GM12878 (cell line): Measurements from ENCODE around the gene BDH2. TPM values are rescaled to one million over a fixed set of nuclear protein-coding genes. Genes with fewer than 3 reads are reported as not detected.
A peak's percentile ranks its signal among the peaks of the same experiment; 100 is the strongest.

Experiments
- ATAC-seq: fragments of 200-7000 bp; cut with Tn5 transposase; 3 replicates; pipeline ENCODE4 v1.9.1; 2020; ENCODE audit warnings: mild to moderate bottlenecking, moderate library complexity
- BruUV-seq: library from RNA; stranded (reverse); fragments of 400-500 nt; replicated peaks from 2 replicates; lab custom pipeline; 2021; lab: Mats Ljungman, UMichigan
- CTCF ChIA-PET: fragments of 300-600 bp; sonication (Branson Sonifier 250); formaldehyde crosslinking; extraction: SDS; loops from one replicate; lab custom pipeline; 2021; ENCODE audit warnings: inconsistent platforms; lab: Yijun Ruan, JAX
- POLR2A ChIA-PET: fragments of 350-600 bp; formaldehyde crosslinking; extraction: SDS; loops from one replicate; lab custom pipeline; 2021; ENCODE audit warnings: inconsistent platforms; lab: Charles Lee
- RAD21 ChIA-PET: fragments of 300-600 bp; sonication (Branson Sonifier 250); formaldehyde crosslinking; loops from one replicate; lab custom pipeline; 2023; ENCODE audit warnings: antibody characterized with exemption; ENCODE audit not compliant: unreplicated experiment; lab: Charles Lee
- SMC1A ChIA-PET: fragments of 300-600 bp; sonication (Branson Sonifier 250); formaldehyde crosslinking; loops from one replicate; lab custom pipeline; 2023; ENCODE audit not compliant: unreplicated experiment, uncharacterized antibody; lab: Charles Lee
- DNase-seq: peaks from one replicate; pipeline ENCODE4 v3.0.0-alpha.2; 2011; ENCODE audit warnings: low read depth, low spot score
- FAIRE-seq: peaks from 3 replicates; lab custom pipeline; 2011; peaks lifted over from hg19 to GRCh38; lab: Jason Lieb, UNC
- H2AFZ ChIP-seq: 2 replicates; pipeline ENCODE4 v1.6.0; 2011; ENCODE audit warnings: low read depth, low read length, control low read depth; ENCODE audit not compliant: control insufficient read depth
- H3K27ac ChIP-seq: 2 replicates; pipeline ENCODE4 v1.5.1; 2011; ENCODE audit warnings: control low read depth; ENCODE audit not compliant: control insufficient read depth, insufficient read depth
- H3K27me3 ChIP-seq, 2 experiments: replicated peaks in 1 of 2; 2 replicates each; pipeline versions ENCODE4 v1.6.0 to v1.6.1; 2011; ENCODE audit warnings: low read length in 1 of 2; ENCODE audit not compliant: control insufficient read depth in 2 of 2, insufficient read depth in 2 of 2
- H3K36me3 ChIP-seq, 2 experiments: 2 replicates each; pipeline ENCODE4 v1.5.1; 2011; ENCODE audit warnings: low read length in 1 of 2; ENCODE audit not compliant: control insufficient read depth in 2 of 2, insufficient read depth in 2 of 2
- H3K4me1 ChIP-seq: 2 replicates; pipeline ENCODE4 v1.6.1; 2011; ENCODE audit warnings: mild to moderate bottlenecking, low read length, moderate library complexity, mixed read lengths; ENCODE audit not compliant: control insufficient read depth, insufficient read depth
- H3K4me2 ChIP-seq: 2 replicates; pipeline ENCODE4 v1.6.0; 2011; ENCODE audit warnings: control low read depth; ENCODE audit not compliant: control insufficient read depth, insufficient read depth
- H3K4me3 ChIP-seq: fragments of 200-600 bp; sonication (generic); 2 replicates; pipeline ENCODE4 v1.5.1; 2016
- H3K79me2 ChIP-seq: 2 replicates; pipeline ENCODE4 v1.6.0; 2011; ENCODE audit warnings: low read length; ENCODE audit not compliant: control insufficient read depth, insufficient read depth
- H3K9ac ChIP-seq: 2 replicates; pipeline ENCODE4 v1.8.0; 2011; ENCODE audit warnings: low read length, control low read depth, mixed read lengths; ENCODE audit not compliant: control insufficient read depth, insufficient read depth
- H3K9me3 ChIP-seq: replicated peaks from 3 replicates; pipeline ENCODE4 v1.5.1; 2011; ENCODE audit warnings: mild to moderate bottlenecking, low read length; ENCODE audit not compliant: control insufficient read depth, insufficient read depth
- H4K20me1 ChIP-seq: 2 replicates; pipeline ENCODE4 v1.6.0; 2011; ENCODE audit not compliant: control insufficient read depth, insufficient read depth
- HDAC6 ChIP-seq: fragments of 200-600 bp; sonication (generic); IDR thresholded peaks from one replicate; pipeline ENCODE4 v1.8.0; 2017; ENCODE audit warnings: antibody characterized with exemption; ENCODE audit not compliant: unreplicated experiment
- SMAD1 ChIP-seq: fragments of 450-650 bp; IDR thresholded peaks from 2 replicates; pipeline ENCODE4 v1.6.1; 2018; ENCODE audit warnings: mild to moderate bottlenecking, low read depth; ENCODE audit not compliant: partially characterized antibody
- TBL1XR1 ChIP-seq: IDR thresholded peaks from 2 replicates; pipeline ENCODE4 v1.6.1; 2012; ENCODE audit warnings: low read depth, low read length, improper control_type of control experiment
- WGBS: methylation state at CpG from one replicate; pipeline ENCODE4 v1.1.6; 2016; ENCODE audit warnings: low lambda C conversion rate; ENCODE audit not compliant: insufficient replicate concordance, insufficient coverage; ENCODE audit errors: missing lambda C conversion rate; 5-methylcytosine and 5-hydroxymethylcytosine counted together
- in situ Hi-C: fragments of 300-500 bp; cut with MboI; formaldehyde crosslinking; loops from 9 replicates; pipeline ENCODE4 v1.14.3; 2018; ENCODE audit warnings: mixed read lengths
- intact Hi-C: fragments of 100-400 bp; cut with micrococcal nuclease; formaldehyde crosslinking; loops from one replicate; pipeline ENCODE4 v1.14.2; 2022; ENCODE audit not compliant: unreplicated experiment
- polyA plus RNA-seq, 11 experiments: library from polyadenylated mRNA; depleted of rRNA in 4 of 11; unstranded in 6 of 11; stranded (reverse) in 5 of 11; fragments of >200 nt; fragmentation: Nextera tagmentation in 4 of 11; fragmentation: Illumina TruSeq in 1 of 11; extraction: Ambion mirVana in 4 of 11; extraction: Trizol in 1 of 11; gene quantifications; 1 replicate in 1 of 11; 2 replicates in 10 of 11; pipeline versions ENCODE4 v1.2.1 to v1.2.3, GENCODE V29; 2011 to 2016; ENCODE audit warnings: inconsistent platforms in 2 of 11, missing spikeins in 2 of 11, low read depth in 1 of 11
- total RNA-seq, 4 experiments: library from RNA; depleted of rRNA in 3 of 4; stranded (reverse); fragments of >200 nt in 3 of 4; fragmentation: Illumina TruSeq in 1 of 4; extraction: Trizol in 1 of 4; gene quantifications; 2 replicates each; pipeline versions ENCODE4 v1.2.1 to v1.2.3, GENCODE V29; 2013 to 2021
- TF ChIP-seq, protein P1 (sequence below): fragments of 450-650 bp; IDR thresholded peaks from 2 replicates; pipeline ENCODE4 v1.6.1; 2018; ENCODE audit warnings: borderline replicate concordance, mild to moderate bottlenecking; ENCODE audit not compliant: partially characterized antibody
- TF ChIP-seq, protein P2 (sequence below): IDR thresholded peaks from 2 replicates; pipeline ENCODE4 v1.6.1; 2012; ENCODE audit warnings: low read depth, low read length, improper control_type of control experiment

Gene BDH2
- total and polyA plus RNA-seq, 10 of the 15 experiments (the other 5 are each of a cell fraction or from before 2014, with no cell fraction given) = 20.9 to 47.3 (median 33.5) TPM

DNA sequence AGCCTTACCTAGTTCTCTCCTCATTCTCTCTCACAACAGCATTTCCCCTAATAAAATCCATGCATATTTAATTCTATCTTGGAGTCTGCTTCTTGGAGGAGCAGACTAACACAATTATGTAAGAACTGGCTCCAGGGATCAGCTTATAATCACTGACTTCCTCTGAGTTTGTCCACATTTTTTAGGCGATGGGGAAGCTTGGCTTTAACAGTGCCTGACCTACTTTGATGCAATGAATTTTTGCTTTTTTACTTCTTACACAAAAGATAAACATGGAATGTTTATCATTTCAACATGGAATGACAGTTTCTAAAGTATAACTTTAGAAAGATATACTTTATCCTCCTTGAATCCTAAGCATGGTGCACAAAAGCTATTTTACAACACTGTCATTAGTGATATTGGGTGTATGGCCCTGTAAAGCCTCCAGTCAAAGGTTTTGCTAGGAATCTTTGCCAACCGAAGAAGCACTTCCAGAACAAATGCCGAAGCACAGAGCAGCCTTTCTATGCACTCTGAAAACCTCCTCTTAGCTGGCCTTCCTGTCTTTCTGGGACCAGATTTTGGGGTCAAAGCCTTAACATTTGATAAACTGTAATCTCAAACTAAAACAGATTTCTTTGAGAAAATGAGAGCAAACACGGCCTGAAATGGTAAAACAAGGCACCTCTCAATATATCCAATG, 736 bp downstream of the BDH2 start:
- H3K4me2 ChIP-seq = peak overlapping the region; percentile 81
- 70% methylated on average over 4 of the region's 4 CpGs for WGBS

More for the DNA sequence above, 736 bp downstream of the BDH2 start:
- in situ Hi-C loops = loop anchor here (10.0 kb wide), 1 partner anchor 474 kb away; no protein-coding TSS in a partner anchor
- H3K36me3 ChIP-seq = no peaks in the 10 kb centered on the region
- H3K4me1 ChIP-seq = peaks cover 4% of the 10 kb centered on the region; the same call in 1 of the 2 replicates
- H3K9ac ChIP-seq = peak overlapping the region; percentile 66; the same call in 1 of the 2 replicates
- ChIA-PET CTCF (interaction anchor here (0.6 to 11.9 kb wide), 37 partner anchors 8 to 687 kb away, joined by 3 to 179 read pairs (median 5); no protein-coding TSS in a partner anchor), SMC1A (interaction anchor here (1.0 to 4.7 kb wide), 19 partner anchors 7 to 668 kb away, joined by 3 to 16 read pairs (median 4); partner anchors contain the start of gene UBE2D3), POLR2A (interaction anchor here (0.6 to 1.0 kb wide), 2 partner anchors 9 to 668 kb away, joined by 3 to 8 read pairs; no protein-coding TSS in a partner anchor), RAD21 (interaction anchor here (0.6 to 3.6 kb wide), 17 partner anchors 7 to 668 kb away, joined by 3 to 13 read pairs (median 4); partner anchors contain the start of gene UBE2D3)
- peaks cover 2% of the 10 kb centered on the region for H3K79me2 ChIP-seq
- H4K20me1 ChIP-seq = no peaks in the 10 kb centered on the region
- DNase-seq (no peak), FAIRE-seq (no peak), ATAC-seq (no peak)
- no TSS peak for BruUV-seq
- intact Hi-C loops = loop anchor here (2.0 to 10.0 kb wide), 3 partner anchors 80 to 414 kb away; partner anchors contain the start of genes SLC9B1 and UBE2D3
- H3K4me3 ChIP-seq = peak overlapping the region; percentile 74
- H3K9me3 ChIP-seq = no peaks in the 10 kb centered on the region
- peak overlapping the region; percentile 57; the same call in 1 of the 2 replicates for H3K27ac ChIP-seq
- H3K27me3 ChIP-seq = no peaks in the 10 kb centered on the region
- peak overlapping the region; percentile 91 for H2AFZ ChIP-seq
- no peak for TF ChIP-seq SMAD1
- no peak for TF ChIP-seq HDAC6
- TF ChIP-seq, protein P1, sequence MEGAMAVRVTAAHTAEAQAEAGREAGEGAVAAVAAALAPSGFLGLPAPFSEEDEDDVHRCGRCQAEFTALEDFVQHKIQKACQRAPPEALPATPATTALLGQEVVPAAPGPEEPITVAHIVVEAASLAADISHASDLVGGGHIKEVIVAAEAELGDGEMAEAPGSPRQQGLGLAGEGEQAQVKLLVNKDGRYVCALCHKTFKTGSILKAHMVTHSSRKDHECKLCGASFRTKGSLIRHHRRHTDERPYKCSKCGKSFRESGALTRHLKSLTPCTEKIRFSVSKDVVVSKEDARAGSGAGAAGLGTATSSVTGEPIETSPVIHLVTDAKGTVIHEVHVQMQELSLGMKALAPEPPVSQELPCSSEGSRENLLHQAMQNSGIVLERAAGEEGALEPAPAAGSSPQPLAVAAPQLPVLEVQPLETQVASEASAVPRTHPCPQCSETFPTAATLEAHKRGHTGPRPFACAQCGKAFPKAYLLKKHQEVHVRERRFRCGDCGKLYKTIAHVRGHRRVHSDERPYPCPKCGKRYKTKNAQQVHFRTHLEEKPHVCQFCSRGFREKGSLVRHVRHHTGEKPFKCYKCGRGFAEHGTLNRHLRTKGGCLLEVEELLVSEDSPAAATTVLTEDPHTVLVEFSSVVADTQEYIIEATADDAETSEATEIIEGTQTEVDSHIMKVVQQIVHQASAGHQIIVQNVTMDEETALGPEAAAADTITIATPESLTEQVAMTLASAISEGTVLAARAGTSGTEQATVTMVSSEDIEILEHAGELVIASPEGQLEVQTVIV = no peak
- TF ChIP-seq, protein P2, sequence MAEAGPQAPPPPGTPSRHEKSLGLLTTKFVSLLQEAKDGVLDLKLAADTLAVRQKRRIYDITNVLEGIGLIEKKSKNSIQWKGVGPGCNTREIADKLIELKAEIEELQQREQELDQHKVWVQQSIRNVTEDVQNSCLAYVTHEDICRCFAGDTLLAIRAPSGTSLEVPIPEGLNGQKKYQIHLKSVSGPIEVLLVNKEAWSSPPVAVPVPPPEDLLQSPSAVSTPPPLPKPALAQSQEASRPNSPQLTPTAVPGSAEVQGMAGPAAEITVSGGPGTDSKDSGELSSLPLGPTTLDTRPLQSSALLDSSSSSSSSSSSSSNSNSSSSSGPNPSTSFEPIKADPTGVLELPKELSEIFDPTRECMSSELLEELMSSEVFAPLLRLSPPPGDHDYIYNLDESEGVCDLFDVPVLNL = no peak
- no peak for TF ChIP-seq TBL1XR1
